K562 (cell line): ENCODE measurements around the gene TCF25. TPM values are rescaled to one million over a fixed set of nuclear protein-coding genes. Genes with fewer than 3 reads are reported as not detected.

Experiments used
- ARID3A ChIP-seq: IDR thresholded peaks from 2 replicates; pipeline ENCODE4 v1.6.1; 2012; ENCODE audit warnings: low read depth, low read length, improper control_type of control experiment, borderline replicate concordance
- ATF6 ChIP-seq: sonication (generic); formaldehyde crosslinking; IDR thresholded peaks from 2 replicates; pipeline ENCODE4 v1.4.0; 2020; ENCODE audit warnings: mild to moderate bottlenecking, missing genetic modification reagents
- FOXJ3 ChIP-seq: sonication (generic); formaldehyde crosslinking; IDR thresholded peaks from 2 replicates; pipeline ENCODE4 v1.4.0; 2020; ENCODE audit warnings: mild to moderate bottlenecking, missing genetic modification reagents
- MBD1 ChIP-seq: fragments of 250-450 bp; sonication (Bioruptor Pico); IDR thresholded peaks from 2 replicates; pipeline ENCODE4 v1.8.0; 2022; ENCODE audit warnings: inconsistent platforms
- NCOA2 ChIP-seq, 2 experiments: fragments of 450-650 bp; IDR thresholded peaks; 2 replicates each; pipeline ENCODE4 v1.6.1; 2018; ENCODE audit warnings: mild to moderate bottlenecking in 2 of 2, moderate library complexity in 1 of 2; ENCODE audit not compliant: partially characterized antibody in 2 of 2
- SIRT6 ChIP-seq: IDR thresholded peaks from one replicate; pipeline ENCODE4 v1.6.1; 2012; ENCODE audit warnings: low read depth, mild to moderate bottlenecking, control low read depth, inconsistent platforms, low read length, moderate library complexity
- SP1 ChIP-seq: sonication (generic); formaldehyde crosslinking; IDR thresholded peaks from 2 replicates; pipeline ENCODE4 v1.8.1; 2022; ENCODE audit warnings: mild to moderate bottlenecking, missing genetic modification reagents
- SRSF3 ChIP-seq: fragments of 200-400 bp; formaldehyde crosslinking; IDR thresholded peaks from 2 replicates; pipeline ENCODE4 v1.6.1; 2016; ENCODE audit warnings: mild to moderate bottlenecking, low read length, moderate library complexity; ENCODE audit not compliant: insufficient read depth
- STAG1 ChIP-seq: sonication (generic); formaldehyde crosslinking; IDR thresholded peaks from 2 replicates; pipeline ENCODE4 v1.5.0; 2020; ENCODE audit warnings: missing genetic modification reagents, borderline replicate concordance
- TCFL5 ChIP-seq: fragments of 250-450 bp; sonication (Bioruptor Pico); conservative IDR thresholded peaks from 2 replicates; pipeline ENCODE4 v1.6.1; 2021; ENCODE audit warnings: mild to moderate bottlenecking, moderate library complexity, matching md5 sums
- ZKSCAN3 ChIP-seq: fragments of 250-450 bp; sonication (Bioruptor Pico); IDR thresholded peaks from 2 replicates; pipeline ENCODE4 v1.4.0; 2020
- ZNF436 ChIP-seq: fragments of 250-450, 450-650 bp; sonication (Bioruptor Pico); formaldehyde crosslinking; IDR thresholded peaks from 2 replicates; pipeline ENCODE4 v1.7.0; 2020; ENCODE audit warnings: mild to moderate bottlenecking
- polyA plus RNA-seq, 8 experiments: library from polyadenylated mRNA; depleted of rRNA in 4 of 8; stranded (reverse) in 5 of 8; unstranded in 3 of 8; fragments of >200 nt; fragmentation: Nextera tagmentation in 2 of 8; fragmentation: Illumina TruSeq in 1 of 8; extraction: Ambion mirVana in 2 of 8; extraction: Trizol in 1 of 8; gene quantifications; 2 replicates each; pipeline versions ENCODE4 v1.2.1 to v1.2.3, GENCODE V29; 2011 to 2014; ENCODE audit warnings: inconsistent platforms in 1 of 8, missing spikeins in 1 of 8
- total RNA-seq, 7 experiments: library from RNA; depleted of rRNA in 6 of 7; stranded (reverse); fragments of >200 nt in 6 of 7; fragmentation: Illumina TruSeq in 2 of 7; extraction: Trizol in 2 of 7; gene quantifications; 2 replicates each; pipeline versions ENCODE4 v1.2.1 to v1.2.3, GENCODE V29; 2011 to 2021; ENCODE audit warnings: low replicate concordance in 1 of 7
- TF ChIP-seq, protein P1 (sequence below): fragments of 450-650 bp; IDR thresholded peaks from 2 replicates; pipeline ENCODE4 v1.6.1; 2017; ENCODE audit warnings: antibody characterized with exemption, mild to moderate bottlenecking
- TF ChIP-seq, protein P2 (sequence below): fragments of 450-650 bp; conservative IDR thresholded peaks from 2 replicates; pipeline ENCODE4 v1.6.1; 2016; ENCODE audit warnings: missing genetic modification characterization, low read depth, mild to moderate bottlenecking, missing compliant biosample characterization, moderate library complexity

TCF25 gene
- total and polyA plus RNA-seq, 9 of the 15 experiments (the other 6 are each of a cell fraction or from before 2014, with no cell fraction given): 9.0 to 154 (median 83.8) TPM

DNA sequence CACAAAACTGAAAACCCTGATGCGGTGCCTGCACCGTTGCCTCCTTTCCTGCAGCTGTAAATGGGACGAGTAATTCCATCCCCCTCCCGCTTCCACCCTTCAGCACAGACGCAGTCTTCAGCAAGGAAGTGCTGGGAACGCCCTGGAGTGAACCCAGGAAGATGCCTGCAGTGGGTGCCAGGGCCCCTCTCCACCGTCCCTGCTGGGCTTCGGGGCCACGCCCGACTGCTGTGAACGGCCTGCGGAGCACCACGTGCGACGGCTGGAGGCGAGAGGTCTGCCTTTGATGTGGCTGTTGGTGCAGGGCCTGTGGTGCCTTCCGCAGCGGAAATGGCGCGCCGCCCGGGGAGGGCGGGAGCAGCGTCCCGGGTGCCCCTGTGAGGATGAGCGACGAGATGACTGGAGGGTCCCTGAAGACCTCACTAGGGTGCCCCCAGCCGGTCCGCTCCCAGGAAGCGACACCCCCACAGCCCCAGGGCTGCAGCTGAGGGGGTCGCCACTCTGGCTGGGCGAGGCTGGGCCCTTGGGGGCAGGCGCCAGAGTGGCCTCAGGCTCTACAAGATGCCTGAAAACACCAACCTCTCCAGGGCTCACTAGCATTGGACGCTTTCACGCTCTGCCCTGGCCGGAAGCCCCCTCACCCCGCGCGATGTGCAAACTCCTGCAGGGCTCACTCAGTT lies 44.5 kb downstream of the TCF25 start (continued):
- TF ChIP-seq, protein P1, sequence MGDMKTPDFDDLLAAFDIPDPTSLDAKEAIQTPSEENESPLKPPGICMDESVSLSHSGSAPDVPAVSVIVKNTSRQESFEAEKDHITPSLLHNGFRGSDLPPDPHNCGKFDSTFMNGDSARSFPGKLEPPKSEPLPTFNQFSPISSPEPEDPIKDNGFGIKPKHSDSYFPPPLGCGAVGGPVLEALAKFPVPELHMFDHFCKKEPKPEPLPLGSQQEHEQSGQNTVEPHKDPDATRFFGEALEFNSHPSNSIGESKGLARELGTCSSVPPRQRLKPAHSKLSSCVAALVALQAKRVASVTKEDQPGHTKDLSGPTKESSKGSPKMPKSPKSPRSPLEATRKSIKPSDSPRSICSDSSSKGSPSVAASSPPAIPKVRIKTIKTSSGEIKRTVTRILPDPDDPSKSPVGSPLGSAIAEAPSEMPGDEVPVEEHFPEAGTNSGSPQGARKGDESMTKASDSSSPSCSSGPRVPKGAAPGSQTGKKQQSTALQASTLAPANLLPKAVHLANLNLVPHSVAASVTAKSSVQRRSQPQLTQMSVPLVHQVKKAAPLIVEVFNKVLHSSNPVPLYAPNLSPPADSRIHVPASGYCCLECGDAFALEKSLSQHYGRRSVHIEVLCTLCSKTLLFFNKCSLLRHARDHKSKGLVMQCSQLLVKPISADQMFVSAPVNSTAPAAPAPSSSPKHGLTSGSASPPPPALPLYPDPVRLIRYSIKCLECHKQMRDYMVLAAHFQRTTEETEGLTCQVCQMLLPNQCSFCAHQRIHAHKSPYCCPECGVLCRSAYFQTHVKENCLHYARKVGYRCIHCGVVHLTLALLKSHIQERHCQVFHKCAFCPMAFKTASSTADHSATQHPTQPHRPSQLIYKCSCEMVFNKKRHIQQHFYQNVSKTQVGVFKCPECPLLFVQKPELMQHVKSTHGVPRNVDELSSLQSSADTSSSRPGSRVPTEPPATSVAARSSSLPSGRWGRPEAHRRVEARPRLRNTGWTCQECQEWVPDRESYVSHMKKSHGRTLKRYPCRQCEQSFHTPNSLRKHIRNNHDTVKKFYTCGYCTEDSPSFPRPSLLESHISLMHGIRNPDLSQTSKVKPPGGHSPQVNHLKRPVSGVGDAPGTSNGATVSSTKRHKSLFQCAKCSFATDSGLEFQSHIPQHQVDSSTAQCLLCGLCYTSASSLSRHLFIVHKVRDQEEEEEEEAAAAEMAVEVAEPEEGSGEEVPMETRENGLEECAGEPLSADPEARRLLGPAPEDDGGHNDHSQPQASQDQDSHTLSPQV: peak; percentile 93
- 0 out of 2 replicates have a peak, but pooled peaks have one; percentile 27 for TF ChIP-seq SP1 (CRISPR knock-in tag)
- TF ChIP-seq FOXJ3 (CRISPR knock-in tag): no peak
- TF ChIP-seq ATF6 (CRISPR knock-in tag): peak; percentile 58; the same call in 1 of the 2 replicates
- TF ChIP-seq, protein P2, sequence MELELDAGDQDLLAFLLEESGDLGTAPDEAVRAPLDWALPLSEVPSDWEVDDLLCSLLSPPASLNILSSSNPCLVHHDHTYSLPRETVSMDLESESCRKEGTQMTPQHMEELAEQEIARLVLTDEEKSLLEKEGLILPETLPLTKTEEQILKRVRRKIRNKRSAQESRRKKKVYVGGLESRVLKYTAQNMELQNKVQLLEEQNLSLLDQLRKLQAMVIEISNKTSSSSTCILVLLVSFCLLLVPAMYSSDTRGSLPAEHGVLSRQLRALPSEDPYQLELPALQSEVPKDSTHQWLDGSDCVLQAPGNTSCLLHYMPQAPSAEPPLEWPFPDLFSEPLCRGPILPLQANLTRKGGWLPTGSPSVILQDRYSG: no peak
- TF ChIP-seq STAG1 (CRISPR knock-in tag): no peak
- no peak for TF ChIP-seq ARID3A
- TF ChIP-seq ZNF436 (CRISPR knock-in tag): no peak
- TF ChIP-seq SRSF3: no peak
- no peak for TF ChIP-seq SIRT6
- TF ChIP-seq NCOA2 (IDR thresholded peaks at IDR 0.05; ENCODE audit: partially characterized antibody in 2 of 2): no peak
- TF ChIP-seq MBD1 (CRISPR knock-in tag): no peak
- no peak for TF ChIP-seq ZKSCAN3 (CRISPR knock-in tag)
- no peak for TF ChIP-seq TCFL5 (CRISPR knock-in tag)
